K562 (cell line): Measurements from ENCODE around the gene UMODL1. TPM values are rescaled to one million over a fixed set of nuclear protein-coding genes. Genes with fewer than 3 reads are reported as not detected.

Experiments
- DLX4 ChIP-seq: fragments of 250-450 bp; sonication (Bioruptor Pico); IDR thresholded peaks from 2 replicates; pipeline ENCODE4 v1.6.1; 2021; ENCODE audit warnings: mild to moderate bottlenecking
- ELF2 ChIP-seq: fragments of 250-450 bp; sonication (Bioruptor Pico); IDR thresholded peaks from 2 replicates; pipeline ENCODE4 v1.5.0; 2021; ENCODE audit warnings: mild to moderate bottlenecking
- ELF4 ChIP-seq: fragments of 450-650 bp; formaldehyde crosslinking; IDR thresholded peaks from 2 replicates; pipeline ENCODE4 v1.4.0; 2022; ENCODE audit warnings: missing genetic modification characterization
- ETS2 ChIP-seq: IDR thresholded peaks from 2 replicates; pipeline ENCODE4 v1.6.1; 2016; ENCODE audit warnings: borderline replicate concordance, missing genetic modification characterization, mild to moderate bottlenecking, moderate library complexity, missing compliant biosample characterization; ENCODE audit not compliant: poor library complexity, severe bottlenecking
- FOSL1 ChIP-seq: fragments of 200-800 bp; sonication (Bioruptor generic); conservative IDR thresholded peaks from 2 replicates; pipeline ENCODE4 v1.6.1; 2016; ENCODE audit warnings: missing genetic modification characterization, missing compliant biosample characterization
- KDM1A ChIP-seq, 2 experiments: fragments of 450-650 bp; IDR thresholded peaks; 2 replicates each; pipeline ENCODE4 v1.6.1; 2016; ENCODE audit warnings: mild to moderate bottlenecking in 2 of 2
- NCOA1 ChIP-seq: fragments of 450-650 bp; IDR thresholded peaks from 2 replicates; pipeline ENCODE4 v1.6.1; 2016; ENCODE audit warnings: low read depth
- RBM14 ChIP-seq: fragments of 200-400 bp; formaldehyde crosslinking; IDR thresholded peaks from 2 replicates; pipeline ENCODE4 v1.6.1; 2018; ENCODE audit warnings: low read depth, mild to moderate bottlenecking, low read length, moderate library complexity, borderline replicate concordance; ENCODE audit not compliant: insufficient read depth
- SIRT6 ChIP-seq: IDR thresholded peaks from one replicate; pipeline ENCODE4 v1.6.1; 2012; ENCODE audit warnings: low read depth, mild to moderate bottlenecking, control low read depth, inconsistent platforms, low read length, moderate library complexity
- SMAD3 ChIP-seq: fragments of 450-650 bp; formaldehyde crosslinking; conservative IDR thresholded peaks from 2 replicates; pipeline ENCODE4 v1.4.0; 2020; ENCODE audit warnings: mild to moderate bottlenecking
- STAT5A ChIP-seq: IDR thresholded peaks from 2 replicates; pipeline ENCODE4 v1.6.1; 2012; ENCODE audit warnings: low read length, inconsistent platforms, borderline replicate concordance
- TAF9B ChIP-seq: fragments of 450-650 bp; IDR thresholded peaks from 2 replicates; pipeline ENCODE4 v1.6.1; 2018; ENCODE audit warnings: mild to moderate bottlenecking; ENCODE audit not compliant: partially characterized antibody
- TCF3 ChIP-seq: sonication (generic); formaldehyde crosslinking; IDR thresholded peaks from 2 replicates; pipeline ENCODE4 v1.4.0; 2020; ENCODE audit warnings: mild to moderate bottlenecking, missing genetic modification reagents
- ZBTB7A ChIP-seq: IDR thresholded peaks from 2 replicates; pipeline ENCODE4 v1.6.1; 2011; ENCODE audit warnings: low read depth, mild to moderate bottlenecking, low read length, moderate library complexity, borderline replicate concordance; ENCODE audit not compliant: control insufficient read depth
- ZNF133 ChIP-seq: fragments of 250-450 bp; sonication (Bioruptor Pico); IDR thresholded peaks from 2 replicates; pipeline ENCODE4 v1.4.0; 2020; ENCODE audit warnings: mild to moderate bottlenecking
- ZNF134 ChIP-seq: fragments of 250-450 bp; sonication (Bioruptor Pico); conservative IDR thresholded peaks from 2 replicates; pipeline ENCODE4 v1.4.0; 2020
- ZNF165 ChIP-seq: fragments of 250-450 bp; sonication (Bioruptor Pico); IDR thresholded peaks from 2 replicates; pipeline ENCODE4 v1.4.0; 2020; ENCODE audit warnings: borderline replicate concordance
- ZNF311 ChIP-seq: fragments of 250-450 bp; sonication (Bioruptor Pico); IDR thresholded peaks from 2 replicates; pipeline ENCODE4 v1.4.0; 2020; ENCODE audit warnings: mild to moderate bottlenecking, moderate library complexity
- ZNF764 ChIP-seq: fragments of 250-450 bp; sonication (Bioruptor Pico); IDR thresholded peaks from 2 replicates; pipeline ENCODE4 v1.4.0; 2020; ENCODE audit warnings: low read depth, mild to moderate bottlenecking, moderate library complexity
- polyA plus RNA-seq, 8 experiments: library from polyadenylated mRNA; depleted of rRNA in 4 of 8; stranded (reverse) in 5 of 8; unstranded in 3 of 8; fragments of >200 nt; fragmentation: Nextera tagmentation in 2 of 8; fragmentation: Illumina TruSeq in 1 of 8; extraction: Ambion mirVana in 2 of 8; extraction: Trizol in 1 of 8; gene quantifications; 2 replicates each; pipeline versions ENCODE4 v1.2.1 to v1.2.3, GENCODE V29; 2011 to 2014; ENCODE audit warnings: inconsistent platforms in 1 of 8, missing spikeins in 1 of 8
- total RNA-seq, 7 experiments: library from RNA; depleted of rRNA in 6 of 7; stranded (reverse); fragments of >200 nt in 6 of 7; fragmentation: Illumina TruSeq in 2 of 7; extraction: Trizol in 2 of 7; gene quantifications; 2 replicates each; pipeline versions ENCODE4 v1.2.1 to v1.2.3, GENCODE V29; 2011 to 2021; ENCODE audit warnings: low replicate concordance in 1 of 7
- TF ChIP-seq, protein P1 (sequence below): fragments of 150-350 bp; conservative IDR thresholded peaks from 2 replicates; pipeline ENCODE4 v1.6.1; 2014; ENCODE audit warnings: low read length
- TF ChIP-seq, protein P2 (sequence below): sonication (generic); formaldehyde crosslinking; IDR thresholded peaks from 2 replicates; pipeline ENCODE4 v1.9.0; 2022; ENCODE audit warnings: mild to moderate bottlenecking, missing genetic modification reagents
- TF ChIP-seq, protein P3 (sequence below): fragments of 450-650 bp; formaldehyde crosslinking; conservative IDR thresholded peaks from 2 replicates; pipeline ENCODE4 v1.4.0; 2022; ENCODE audit warnings: mild to moderate bottlenecking, missing genetic modification characterization
- TF ChIP-seq, protein P4 (sequence below): sonication (generic); formaldehyde crosslinking; IDR thresholded peaks from 2 replicates; pipeline ENCODE4 v1.8.1; 2023; ENCODE audit warnings: mild to moderate bottlenecking, missing genetic modification reagents

Gene UMODL1
- total and polyA plus RNA-seq, 9 of the 15 experiments (the other 6 are each of a cell fraction or from before 2014, with no cell fraction given) = not detected

GRCh38 chr21:42051788-42052187 is 19.3 kb upstream of the UMODL1 start (continued):
- TF ChIP-seq ELF2 (CRISPR knock-in tag) (no peak), ETS2 (tag) (no peak), ZNF165 (CRISPR knock-in tag) (no peak), ELF4 (CRISPR knock-in tag) (0 out of 2 replicates have a peak, but pooled peaks have one; percentile 71), KDM1A (IDR thresholded peaks at IDR 0.05) (peak; percentile 22 to 49; a peak in 3 of 4 replicates), RBM14 (no peak), DLX4 (CRISPR knock-in tag) (no peak), ZBTB7A (no peak), ZNF311 (CRISPR knock-in tag) (peak; percentile 80), ZNF764 (no peak), NCOA1 (no peak), SIRT6 (no peak), SMAD3 (CRISPR knock-in tag) (peak; percentile 42; the same call in 1 of the 2 replicates), ZNF134 (0 out of 2 replicates have a peak, but pooled peaks have one; percentile 29), ZNF133 (no peak), TAF9B (no peak), FOSL1 (peak; percentile 71), STAT5A (peak; percentile 61; the same call in 1 of the 2 replicates), TCF3 (CRISPR knock-in tag) (peak; percentile 91)
- TF ChIP-seq, protein P1, sequence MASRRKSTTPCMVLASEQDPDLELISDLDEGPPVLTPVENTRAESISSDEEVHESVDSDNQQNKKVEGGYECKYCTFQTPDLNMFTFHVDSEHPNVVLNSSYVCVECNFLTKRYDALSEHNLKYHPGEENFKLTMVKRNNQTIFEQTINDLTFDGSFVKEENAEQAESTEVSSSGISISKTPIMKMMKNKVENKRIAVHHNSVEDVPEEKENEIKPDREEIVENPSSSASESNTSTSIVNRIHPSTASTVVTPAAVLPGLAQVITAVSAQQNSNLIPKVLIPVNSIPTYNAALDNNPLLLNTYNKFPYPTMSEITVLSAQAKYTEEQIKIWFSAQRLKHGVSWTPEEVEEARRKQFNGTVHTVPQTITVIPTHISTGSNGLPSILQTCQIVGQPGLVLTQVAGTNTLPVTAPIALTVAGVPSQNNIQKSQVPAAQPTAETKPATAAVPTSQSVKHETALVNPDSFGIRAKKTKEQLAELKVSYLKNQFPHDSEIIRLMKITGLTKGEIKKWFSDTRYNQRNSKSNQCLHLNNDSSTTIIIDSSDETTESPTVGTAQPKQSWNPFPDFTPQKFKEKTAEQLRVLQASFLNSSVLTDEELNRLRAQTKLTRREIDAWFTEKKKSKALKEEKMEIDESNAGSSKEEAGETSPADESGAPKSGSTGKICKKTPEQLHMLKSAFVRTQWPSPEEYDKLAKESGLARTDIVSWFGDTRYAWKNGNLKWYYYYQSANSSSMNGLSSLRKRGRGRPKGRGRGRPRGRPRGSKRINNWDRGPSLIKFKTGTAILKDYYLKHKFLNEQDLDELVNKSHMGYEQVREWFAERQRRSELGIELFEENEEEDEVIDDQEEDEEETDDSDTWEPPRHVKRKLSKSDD = no peak
- TF ChIP-seq, protein P2, sequence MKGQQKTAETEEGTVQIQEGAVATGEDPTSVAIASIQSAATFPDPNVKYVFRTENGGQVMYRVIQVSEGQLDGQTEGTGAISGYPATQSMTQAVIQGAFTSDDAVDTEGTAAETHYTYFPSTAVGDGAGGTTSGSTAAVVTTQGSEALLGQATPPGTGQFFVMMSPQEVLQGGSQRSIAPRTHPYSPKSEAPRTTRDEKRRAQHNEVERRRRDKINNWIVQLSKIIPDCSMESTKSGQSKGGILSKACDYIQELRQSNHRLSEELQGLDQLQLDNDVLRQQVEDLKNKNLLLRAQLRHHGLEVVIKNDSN = no peak
- TF ChIP-seq, protein P3, sequence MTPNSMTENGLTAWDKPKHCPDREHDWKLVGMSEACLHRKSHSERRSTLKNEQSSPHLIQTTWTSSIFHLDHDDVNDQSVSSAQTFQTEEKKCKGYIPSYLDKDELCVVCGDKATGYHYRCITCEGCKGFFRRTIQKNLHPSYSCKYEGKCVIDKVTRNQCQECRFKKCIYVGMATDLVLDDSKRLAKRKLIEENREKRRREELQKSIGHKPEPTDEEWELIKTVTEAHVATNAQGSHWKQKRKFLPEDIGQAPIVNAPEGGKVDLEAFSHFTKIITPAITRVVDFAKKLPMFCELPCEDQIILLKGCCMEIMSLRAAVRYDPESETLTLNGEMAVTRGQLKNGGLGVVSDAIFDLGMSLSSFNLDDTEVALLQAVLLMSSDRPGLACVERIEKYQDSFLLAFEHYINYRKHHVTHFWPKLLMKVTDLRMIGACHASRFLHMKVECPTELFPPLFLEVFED (CRISPR knock-in tag) = 0 out of 2 replicates have a peak, but pooled peaks have one; percentile 47
- TF ChIP-seq, protein P4, sequence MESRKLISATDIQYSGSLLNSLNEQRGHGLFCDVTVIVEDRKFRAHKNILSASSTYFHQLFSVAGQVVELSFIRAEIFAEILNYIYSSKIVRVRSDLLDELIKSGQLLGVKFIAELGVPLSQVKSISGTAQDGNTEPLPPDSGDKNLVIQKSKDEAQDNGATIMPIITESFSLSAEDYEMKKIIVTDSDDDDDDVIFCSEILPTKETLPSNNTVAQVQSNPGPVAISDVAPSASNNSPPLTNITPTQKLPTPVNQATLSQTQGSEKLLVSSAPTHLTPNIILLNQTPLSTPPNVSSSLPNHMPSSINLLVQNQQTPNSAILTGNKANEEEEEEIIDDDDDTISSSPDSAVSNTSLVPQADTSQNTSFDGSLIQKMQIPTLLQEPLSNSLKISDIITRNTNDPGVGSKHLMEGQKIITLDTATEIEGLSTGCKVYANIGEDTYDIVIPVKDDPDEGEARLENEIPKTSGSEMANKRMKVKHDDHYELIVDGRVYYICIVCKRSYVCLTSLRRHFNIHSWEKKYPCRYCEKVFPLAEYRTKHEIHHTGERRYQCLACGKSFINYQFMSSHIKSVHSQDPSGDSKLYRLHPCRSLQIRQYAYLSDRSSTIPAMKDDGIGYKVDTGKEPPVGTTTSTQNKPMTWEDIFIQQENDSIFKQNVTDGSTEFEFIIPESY (CRISPR knock-in tag) = no peak
